Tibial nerve (tissue), 4 donors: ENCODE data around the gene LRCOL1.

ENCODE experiments used
- CTCF ChIP-seq, 5 experiments: fragments of 200-600 bp in 3 of 5; fragments of 450-650 bp in 2 of 5; sonication (generic) in 3 of 5; IDR thresholded peaks; one replicate each; pipeline ENCODE4 v1.5.1; 2016 to 2019; ENCODE audit warnings: antibody characterized with exemption in 5 of 5, mild to moderate bottlenecking in 3 of 5, moderate library complexity in 2 of 5
- EP300 ChIP-seq, 2 donors: sonication (generic); formaldehyde crosslinking; IDR thresholded peaks; one replicate each; pipeline ENCODE4 v1.6.1; 2017; ENCODE audit warnings: antibody characterized with exemption in 2 of 2, mild to moderate bottlenecking in 1 of 2
- POLR2A ChIP-seq, 2 donors: fragments of 450-650 bp; IDR thresholded peaks; one replicate each; pipeline ENCODE4 v1.6.1; 2017; ENCODE audit warnings: antibody characterized with exemption in 2 of 2, mild to moderate bottlenecking in 2 of 2, moderate library complexity in 2 of 2

- TF ChIP-seq CTCF (IDR thresholded peaks at IDR 0.05) (no peak), EP300 (IDR thresholded peaks at IDR 0.05) (no peak), POLR2A (IDR thresholded peaks at IDR 0.05) (no peak)
Observed at GRCh38 chr12:132566516-132567131, 43.8 kb downstream of the LRCOL1 start.
